ENCODE measurements around the gene RGS9.

Gene RGS9

DNA sequence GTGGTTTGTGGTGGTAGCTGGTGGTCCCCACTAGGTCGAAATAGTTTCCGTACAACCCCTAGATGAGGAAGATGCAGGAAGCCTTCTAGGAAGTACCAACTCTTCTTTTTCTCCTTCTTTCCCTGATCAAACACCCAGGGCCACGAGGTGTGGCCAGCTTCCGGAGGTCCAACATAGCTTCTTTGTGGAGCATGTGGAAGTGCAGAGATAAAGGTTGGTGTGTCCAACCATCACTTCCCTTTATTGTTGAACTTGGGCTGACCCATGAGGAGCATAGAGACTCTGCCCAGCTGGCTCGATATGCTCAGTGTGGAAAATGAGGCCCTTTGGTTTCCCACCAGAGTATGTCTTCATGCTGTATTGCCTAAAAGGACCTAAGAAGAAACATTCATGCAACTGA, 6.3 kb upstream of the RGS9 start:
- no peaks in the 10 kb centered on the region for H3K27me3 ChIP-seq (replicated peaks; ENCODE audit: insufficient read depth, low read length)
- no peaks in the 10 kb centered on the region for H4K20me1 ChIP-seq (ENCODE audit: insufficient read depth, low read length)
- no peaks in the 10 kb centered on the region for H3K79me2 ChIP-seq (ENCODE audit: low read length)
- no peaks in the 10 kb centered on the region for H3K4me1 ChIP-seq (ENCODE audit: low read length)
- DNase-seq: no peak
- TF ChIP-seq, protein P1, sequence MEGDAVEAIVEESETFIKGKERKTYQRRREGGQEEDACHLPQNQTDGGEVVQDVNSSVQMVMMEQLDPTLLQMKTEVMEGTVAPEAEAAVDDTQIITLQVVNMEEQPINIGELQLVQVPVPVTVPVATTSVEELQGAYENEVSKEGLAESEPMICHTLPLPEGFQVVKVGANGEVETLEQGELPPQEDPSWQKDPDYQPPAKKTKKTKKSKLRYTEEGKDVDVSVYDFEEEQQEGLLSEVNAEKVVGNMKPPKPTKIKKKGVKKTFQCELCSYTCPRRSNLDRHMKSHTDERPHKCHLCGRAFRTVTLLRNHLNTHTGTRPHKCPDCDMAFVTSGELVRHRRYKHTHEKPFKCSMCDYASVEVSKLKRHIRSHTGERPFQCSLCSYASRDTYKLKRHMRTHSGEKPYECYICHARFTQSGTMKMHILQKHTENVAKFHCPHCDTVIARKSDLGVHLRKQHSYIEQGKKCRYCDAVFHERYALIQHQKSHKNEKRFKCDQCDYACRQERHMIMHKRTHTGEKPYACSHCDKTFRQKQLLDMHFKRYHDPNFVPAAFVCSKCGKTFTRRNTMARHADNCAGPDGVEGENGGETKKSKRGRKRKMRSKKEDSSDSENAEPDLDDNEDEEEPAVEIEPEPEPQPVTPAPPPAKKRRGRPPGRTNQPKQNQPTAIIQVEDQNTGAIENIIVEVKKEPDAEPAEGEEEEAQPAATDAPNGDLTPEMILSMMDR (IDR thresholded peaks at IDR 0.05; ENCODE audit: low read length): no peak
- TF ChIP-seq EZH2 (optimal IDR thresholded peaks at IDR 0.05; ENCODE audit: low read depth, low read length) (no peak), EZH2phosphoT487 (IDR thresholded peaks at IDR 0.05; ENCODE audit: low read length) (no peak)
- H2AFZ ChIP-seq (ENCODE audit: low read length): no peak overlapping the region
- no peaks in the 10 kb centered on the region for H3K9me2 ChIP-seq (replicated peaks; ENCODE audit: insufficient read depth, low read length)
- H3K9ac ChIP-seq (ENCODE audit: low read length): no peak overlapping the region
- H3K9me3 ChIP-seq (replicated peaks; ENCODE audit: insufficient read depth, low read length): no peaks in the 10 kb centered on the region
- no peak overlapping the region for H3K27ac ChIP-seq (ENCODE audit: low read length)
- no peaks in the 10 kb centered on the region for H3K36me3 ChIP-seq (replicated peaks; ENCODE audit: insufficient read depth, low read length)
- H3K4me3 ChIP-seq (ENCODE audit: low read length): no peak overlapping the region
- H3F3A ChIP-seq (ENCODE audit: insufficient read depth, low read length): no peaks in the 10 kb centered on the region
- no peak overlapping the region for H3K4me2 ChIP-seq (ENCODE audit: low read depth, low read length)

DNA sequence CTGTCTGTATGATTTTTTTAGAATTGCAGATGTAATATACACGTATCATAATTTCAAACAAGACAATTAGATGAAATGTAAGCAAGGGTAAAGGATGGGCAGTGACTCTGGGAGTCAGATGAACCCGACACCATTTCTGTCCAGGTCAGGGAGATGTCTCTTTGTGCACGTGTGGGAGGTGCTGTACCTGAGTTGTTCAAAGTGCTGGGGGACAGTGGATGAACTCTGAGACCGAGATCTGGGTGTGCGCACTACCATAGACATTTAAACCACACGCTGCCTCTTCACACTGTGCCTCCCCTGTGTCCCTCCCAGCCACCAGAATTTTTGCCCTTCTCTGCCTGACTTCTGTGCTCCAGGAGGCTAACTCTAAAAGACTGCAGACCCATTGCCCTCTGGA, 5.9 kb upstream of the RGS9 start:
- no peaks in the 10 kb centered on the region for H3K4me1 ChIP-seq (ENCODE audit: low read length)
- no peaks in the 10 kb centered on the region for H3K79me2 ChIP-seq (ENCODE audit: low read length)
- H3K9me2 ChIP-seq (replicated peaks; ENCODE audit: insufficient read depth, low read length): no peaks in the 10 kb centered on the region
- H3K36me3 ChIP-seq (replicated peaks; ENCODE audit: insufficient read depth, low read length): no peaks in the 10 kb centered on the region
- no peak overlapping the region for H3K4me2 ChIP-seq (ENCODE audit: low read depth, low read length)
- no peak overlapping the region for H2AFZ ChIP-seq (ENCODE audit: low read length)
- TF ChIP-seq EZH2 (optimal IDR thresholded peaks at IDR 0.05; ENCODE audit: low read depth, low read length) (no peak), EZH2phosphoT487 (IDR thresholded peaks at IDR 0.05; ENCODE audit: low read length) (no peak)
- TF ChIP-seq, protein P1 (IDR thresholded peaks at IDR 0.05; ENCODE audit: low read length): no peak
- no peaks in the 10 kb centered on the region for H3F3A ChIP-seq (ENCODE audit: insufficient read depth, low read length)
- H3K9me3 ChIP-seq (replicated peaks; ENCODE audit: insufficient read depth, low read length): no peaks in the 10 kb centered on the region
- no peak for DNase-seq
- no peaks in the 10 kb centered on the region for H4K20me1 ChIP-seq (ENCODE audit: insufficient read depth, low read length)
- H3K4me3 ChIP-seq (ENCODE audit: low read length): no peak overlapping the region
- H3K27ac ChIP-seq (ENCODE audit: low read length): no peak overlapping the region
- H3K27me3 ChIP-seq (replicated peaks; ENCODE audit: insufficient read depth, low read length): no peaks in the 10 kb centered on the region
- H3K9ac ChIP-seq (ENCODE audit: low read length): no peak overlapping the region

DNA sequence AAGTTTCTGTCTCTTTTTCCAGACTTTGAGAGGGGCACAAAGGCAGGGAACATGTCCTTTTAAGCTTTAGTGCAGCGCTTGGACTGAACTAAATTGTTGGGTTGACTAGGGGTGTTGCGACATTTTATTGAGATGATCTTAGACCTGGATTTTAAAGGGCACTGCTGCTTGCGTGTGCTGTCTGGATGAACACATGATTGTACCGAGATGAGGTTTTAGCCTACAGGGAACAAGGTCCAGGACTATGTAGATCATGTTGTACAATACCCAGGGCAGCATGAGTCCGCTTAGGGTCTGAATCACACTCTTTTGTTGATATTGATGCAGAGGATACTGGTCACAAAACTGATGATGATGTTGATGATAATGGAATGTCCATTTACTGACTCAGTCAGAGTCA, 5.2 kb upstream of the RGS9 start:
- Histone ChIP-seq H3K79me2 (ENCODE audit: low read length) (no peaks in the 10 kb centered on the region), H3K4me1 (ENCODE audit: low read length) (peaks cover 3% of the 10 kb centered on the region; the same call in 1 of the 2 replicates), H4K20me1 (ENCODE audit: insufficient read depth, low read length) (no peaks in the 10 kb centered on the region), H3K9me2 (replicated peaks; ENCODE audit: insufficient read depth, low read length) (no peaks in the 10 kb centered on the region), H3K9me3 (replicated peaks; ENCODE audit: insufficient read depth, low read length) (no peaks in the 10 kb centered on the region), H3K27me3 (replicated peaks; ENCODE audit: insufficient read depth, low read length) (no peaks in the 10 kb centered on the region), H2AFZ (ENCODE audit: low read length) (no peak overlapping the region), H3K36me3 (replicated peaks; ENCODE audit: insufficient read depth, low read length) (no peaks in the 10 kb centered on the region), H3F3A (ENCODE audit: insufficient read depth, low read length) (peaks cover 4% of the 10 kb centered on the region; the same call in 1 of the 2 replicates), H3K4me3 (ENCODE audit: low read length) (no peak overlapping the region), H3K4me2 (ENCODE audit: low read depth, low read length) (no peak overlapping the region), H3K9ac (ENCODE audit: low read length) (no peak overlapping the region), H3K27ac (ENCODE audit: low read length) (no peak overlapping the region)
- no peak for DNase-seq
- TF ChIP-seq, protein P1 (IDR thresholded peaks at IDR 0.05; ENCODE audit: low read length): no peak
- TF ChIP-seq EZH2phosphoT487 (IDR thresholded peaks at IDR 0.05; ENCODE audit: low read length) (no peak), EZH2 (optimal IDR thresholded peaks at IDR 0.05; ENCODE audit: low read depth, low read length) (no peak)

Data from MM.1S (cell line).